Stomach (tissue), 9 donors: Measurements from ENCODE around the gene PKDCC. TPM values are rescaled to one million over a fixed set of nuclear protein-coding genes. Genes with fewer than 3 reads are reported as not detected.

ENCODE experiments used
- DNase-seq, 2 donors: peaks; one replicate each; pipeline versions ENCODE4 v3.0.0 to v3.0.0-alpha.2; 2013 to 2019
- H3K27ac ChIP-seq, 5 donors: fragments of 200-600 bp in 4 of 5; sonication (generic) in 4 of 5; one replicate each; pipeline ENCODE4 v1.5.1; 2013 to 2019; ENCODE audit warnings: mild to moderate bottlenecking in 1 of 5, moderate library complexity in 1 of 5
- H3K27me3 ChIP-seq, 3 donors: fragments of 200-600 bp; sonication (generic); one replicate each; pipeline ENCODE4 v1.5.1; 2017 to 2019; ENCODE audit warnings: mixed run types in 1 of 3
- H3K36me3 ChIP-seq, 4 donors: fragments of 200-600 bp; sonication (generic); 1 replicate in 3 of 4; 2 replicates in 1 of 4; pipeline ENCODE4 v1.5.1; 2016 to 2019
- H3K4me1 ChIP-seq, 4 donors: fragments of 200-600 bp; sonication (generic); one replicate each; pipeline ENCODE4 v1.5.1; 2016 to 2019
- H3K4me3 ChIP-seq, 4 donors: fragments of 200-600 bp; sonication (generic) in 3 of 4; one replicate each; pipeline ENCODE4 v1.5.1; 2016 to 2019; ENCODE audit warnings: mild to moderate bottlenecking in 1 of 4
- H3K9me3 ChIP-seq, 4 donors: fragments of 200-600 bp; sonication (generic); one replicate each; pipeline ENCODE4 v1.5.1; 2016 to 2019
- EP300 ChIP-seq: sonication (generic); formaldehyde crosslinking; IDR thresholded peaks from one replicate; pipeline ENCODE4 v1.6.1; 2017; ENCODE audit warnings: antibody characterized with exemption
- POLR2A ChIP-seq, 4 donors: fragments of 450-650 bp; IDR thresholded peaks; one replicate each; pipeline ENCODE4 v1.6.1; 2016; ENCODE audit warnings: antibody characterized with exemption in 4 of 4, control low read depth in 2 of 4, mild to moderate bottlenecking in 1 of 4, moderate library complexity in 1 of 4
- POLR2AphosphoS5 ChIP-seq, 3 donors: sonication (generic); formaldehyde crosslinking; IDR thresholded peaks; one replicate each; pipeline ENCODE4 v1.6.1; 2016; ENCODE audit warnings: antibody characterized with exemption in 3 of 3
- WGBS, 5 donors: extraction: QIAGEN DNeasy Blood & Tissue Kit in 3 of 5; methylation state at CpG; one replicate each; pipeline versions ENCODE4 v1.1.5 to v1.1.7; 2013 to 2018; 5-methylcytosine and 5-hydroxymethylcytosine counted together
- intact Hi-C: fragments of 100-400 bp; cut with DNase I; formaldehyde crosslinking; loops from one replicate; pipeline ENCODE4 v1.15.1; 2023; ENCODE audit warnings: low total_unique reads
- polyA plus RNA-seq, 3 donors: library from polyadenylated mRNA; stranded (reverse); fragments of 200-250 nt; gene quantifications; one replicate each; pipeline ENCODE4 v1.2.3, GENCODE V29; 2013
- total RNA-seq, 5 donors: library from RNA; depleted of rRNA; stranded (reverse); fragments of >200 nt; gene quantifications; one replicate each; pipeline versions ENCODE4 v1.1.0 to v1.2.3, GENCODE V29; 2014 to 2016
- TF ChIP-seq, protein P1 (sequence below), 7 experiments: fragments of 450-650 bp in 4 of 7; fragments of 200-600 bp in 3 of 7; sonication (generic) in 3 of 7; IDR thresholded peaks; one replicate each; pipeline ENCODE4 v1.5.1; 2016 to 2019; ENCODE audit warnings: antibody characterized with exemption in 7 of 7, control low read depth in 2 of 7, mild to moderate bottlenecking in 1 of 7
- donor health status: healthy with polysubstance abuse.
- donor health status: Bipolar disorder and iron deficiency.
- donor health status: healthy.

Gene PKDCC
- total and polyA plus RNA-seq, 8 donors: 15.4 to 176 (median 50.9) TPM

DNA sequence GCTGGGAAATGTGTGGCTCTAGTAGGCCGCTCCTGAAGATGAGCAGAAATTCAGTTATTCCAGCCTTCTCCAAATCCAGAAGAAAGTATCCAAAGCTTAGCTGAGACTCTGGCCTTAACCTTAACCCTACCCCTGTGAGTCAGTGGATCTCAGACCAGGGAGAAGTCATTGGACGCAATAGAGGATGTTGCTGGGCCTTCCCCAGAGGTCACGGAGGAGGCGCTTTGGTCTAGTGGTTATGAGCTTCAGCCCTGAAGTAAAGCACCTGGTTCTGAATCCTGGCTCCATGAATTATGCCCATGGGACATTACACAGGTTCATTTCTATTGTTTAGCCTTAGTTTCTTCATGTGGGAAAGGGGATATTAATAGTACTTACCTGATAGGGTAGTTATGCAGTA, 24.0 kb downstream of the PKDCC start:
- Histone ChIP-seq H3K9me3 (no peaks in the 10 kb centered on the region), H3K4me3 (no peak overlapping the region), H3K27me3 (no peaks in the 10 kb centered on the region), H3K4me1 (peaks cover 9 to 17% (median 12%) of the 10 kb centered on the region in 4 donors), H3K27ac (no peak overlapping the region), H3K36me3 (no peaks in the 10 kb centered on the region)
- intact Hi-C loops: no loop called here
- no peak for TF ChIP-seq POLR2AphosphoS5 (IDR thresholded peaks at IDR 0.05)
- TF ChIP-seq EP300: no peak
- no peak for TF ChIP-seq POLR2A (IDR thresholded peaks at IDR 0.05)
- TF ChIP-seq, protein P1, sequence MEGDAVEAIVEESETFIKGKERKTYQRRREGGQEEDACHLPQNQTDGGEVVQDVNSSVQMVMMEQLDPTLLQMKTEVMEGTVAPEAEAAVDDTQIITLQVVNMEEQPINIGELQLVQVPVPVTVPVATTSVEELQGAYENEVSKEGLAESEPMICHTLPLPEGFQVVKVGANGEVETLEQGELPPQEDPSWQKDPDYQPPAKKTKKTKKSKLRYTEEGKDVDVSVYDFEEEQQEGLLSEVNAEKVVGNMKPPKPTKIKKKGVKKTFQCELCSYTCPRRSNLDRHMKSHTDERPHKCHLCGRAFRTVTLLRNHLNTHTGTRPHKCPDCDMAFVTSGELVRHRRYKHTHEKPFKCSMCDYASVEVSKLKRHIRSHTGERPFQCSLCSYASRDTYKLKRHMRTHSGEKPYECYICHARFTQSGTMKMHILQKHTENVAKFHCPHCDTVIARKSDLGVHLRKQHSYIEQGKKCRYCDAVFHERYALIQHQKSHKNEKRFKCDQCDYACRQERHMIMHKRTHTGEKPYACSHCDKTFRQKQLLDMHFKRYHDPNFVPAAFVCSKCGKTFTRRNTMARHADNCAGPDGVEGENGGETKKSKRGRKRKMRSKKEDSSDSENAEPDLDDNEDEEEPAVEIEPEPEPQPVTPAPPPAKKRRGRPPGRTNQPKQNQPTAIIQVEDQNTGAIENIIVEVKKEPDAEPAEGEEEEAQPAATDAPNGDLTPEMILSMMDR (IDR thresholded peaks at IDR 0.05): no peak
- WGBS, 5 donors: 80 to 94% (median 89%) methylated on average over 4 of the region's 4 CpGs
- no peak for DNase-seq

DNA sequence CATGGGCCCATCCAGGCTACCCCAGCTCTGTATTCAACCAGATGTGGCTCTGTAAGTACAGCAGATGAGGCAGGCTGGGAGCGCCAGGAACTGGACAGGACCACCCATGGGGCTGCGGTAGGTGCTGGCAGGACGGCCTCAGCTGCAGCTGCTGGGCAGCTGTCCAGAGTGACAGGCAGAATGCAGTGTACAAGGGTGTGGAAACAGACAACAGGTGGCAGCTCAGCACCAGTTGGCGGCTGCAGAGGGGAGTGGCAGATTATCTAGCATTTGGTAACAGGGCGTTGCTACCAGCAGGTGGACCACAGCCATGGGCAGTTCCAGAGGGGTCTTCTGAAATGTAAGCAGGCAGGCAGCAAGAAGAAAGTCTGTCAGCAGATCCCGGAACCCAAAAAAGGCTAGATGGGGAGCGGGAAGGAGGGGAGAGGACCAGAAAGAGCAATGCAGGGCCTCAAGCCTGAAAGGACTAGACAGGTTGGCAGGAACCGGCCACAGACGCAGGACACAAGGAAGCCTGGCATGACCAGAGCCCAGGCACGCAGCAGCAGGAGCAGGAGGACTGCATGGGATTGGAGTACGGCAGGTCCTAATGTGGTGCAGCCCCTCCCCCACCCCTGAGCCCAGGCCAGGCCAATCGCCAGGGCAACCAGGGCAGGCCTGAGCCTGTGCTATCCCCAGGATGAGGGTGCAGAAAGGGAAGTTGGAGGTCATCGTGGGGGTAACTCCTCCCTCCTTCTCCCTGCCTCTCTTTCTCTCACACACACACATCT, 24.7 kb downstream of the PKDCC start:
- no peaks in the 10 kb centered on the region for H3K36me3 ChIP-seq
- 33 to 54% (median 44%) methylated on average over 13 of the region's 13 CpGs for WGBS, 5 donors
- H3K27me3 ChIP-seq: no peaks in the 10 kb centered on the region
- peaks cover 9 to 17% (median 12%) of the 10 kb centered on the region in 4 donors for H3K4me1 ChIP-seq
- H3K4me3 ChIP-seq: no peak overlapping the region
- H3K9me3 ChIP-seq: no peaks in the 10 kb centered on the region
- H3K27ac ChIP-seq: peak overlapping the region in 2 of 5 donors; percentile 11 to 15
- intact Hi-C loops: no loop called here
- DNase-seq: peak; percentile 44 to 74
- TF ChIP-seq EP300: no peak
- TF ChIP-seq, protein P1 (IDR thresholded peaks at IDR 0.05): no peak
- peak in 1 of 3 donors; percentile 52 for TF ChIP-seq POLR2AphosphoS5 (IDR thresholded peaks at IDR 0.05)

DNA sequence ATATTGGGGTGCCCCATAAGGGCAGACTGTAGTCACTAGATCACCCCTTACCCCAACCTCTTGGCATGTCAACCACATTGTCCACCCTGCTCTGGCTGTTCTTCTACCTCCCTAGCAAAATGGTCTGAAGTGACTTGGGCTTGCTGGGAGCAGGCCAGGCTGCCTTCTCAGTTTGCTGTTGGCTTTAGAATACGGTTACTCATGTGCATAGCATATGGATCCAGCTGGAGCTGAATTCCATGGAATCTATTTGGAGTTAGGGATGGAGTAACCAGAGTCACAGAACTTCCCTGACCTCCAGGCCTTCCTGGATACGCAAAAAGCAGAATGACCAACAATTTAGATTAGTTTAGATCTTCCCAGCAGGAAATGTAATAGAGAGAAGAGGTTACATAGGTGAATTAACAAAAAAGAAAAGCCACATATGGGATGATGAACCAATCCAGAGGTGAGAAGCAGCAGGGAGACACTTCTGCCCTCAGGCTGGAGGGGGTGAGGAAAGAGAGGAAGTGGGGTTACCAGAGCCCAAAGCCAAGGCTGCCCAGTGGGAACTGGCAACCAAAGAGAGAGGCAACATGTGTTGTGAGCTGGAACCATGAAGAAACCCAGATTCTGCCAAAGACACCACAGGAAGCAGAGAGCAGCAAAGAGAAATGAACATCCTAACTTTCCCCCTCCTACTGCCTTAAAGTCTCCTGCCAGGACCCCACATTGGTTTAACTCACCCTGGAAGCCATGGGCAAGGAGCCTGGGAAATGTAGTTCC, 26.1 kb downstream of the PKDCC start:
- peak in 1 of 2 donors; percentile 81 for DNase-seq
- H3K4me3 ChIP-seq: no peak overlapping the region
- H3K27ac ChIP-seq: peak overlapping the region in 1 of 5 donors; percentile 12
- peak in 1 of 3 donors; percentile 32 for TF ChIP-seq POLR2AphosphoS5 (IDR thresholded peaks at IDR 0.05)
- TF ChIP-seq POLR2A (IDR thresholded peaks at IDR 0.05): no peak
- no peaks in the 10 kb centered on the region for H3K36me3 ChIP-seq
- no peaks in the 10 kb centered on the region for H3K9me3 ChIP-seq
- WGBS, 5 donors: 72 to 83% (median 77%) methylated on average over 1 to 2 of the region's 2 CpGs
- intact Hi-C loops: no loop called here
- no peaks in the 10 kb centered on the region for H3K27me3 ChIP-seq
- H3K4me1 ChIP-seq: peaks cover 9 to 17% (median 12%) of the 10 kb centered on the region in 4 donors

DNA sequence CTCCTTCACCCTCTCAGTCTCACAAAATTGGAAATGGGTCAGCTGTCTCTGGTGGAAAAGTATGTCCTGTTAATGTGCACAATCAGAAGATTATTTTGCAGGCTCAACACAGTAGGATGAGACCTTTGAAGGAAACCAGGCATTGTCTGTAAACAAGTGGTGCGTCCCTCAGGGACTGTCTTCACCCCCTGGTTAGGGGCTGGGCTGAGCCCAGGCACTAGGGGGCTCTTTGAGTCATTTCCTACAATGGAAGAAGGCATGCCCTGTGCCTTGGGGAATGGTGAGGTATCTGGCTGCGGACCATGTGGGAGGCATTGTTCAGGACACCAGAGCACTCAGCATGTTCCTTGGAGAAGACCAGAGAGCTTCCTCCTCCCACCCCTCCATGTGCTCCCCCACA, 26.8 kb downstream of the PKDCC start:
- no peak for DNase-seq
- Histone ChIP-seq H3K27me3 (no peaks in the 10 kb centered on the region), H3K27ac (no peak overlapping the region), H3K36me3 (no peaks in the 10 kb centered on the region), H3K9me3 (no peaks in the 10 kb centered on the region), H3K4me3 (no peak overlapping the region), H3K4me1 (peaks cover 9 to 17% (median 12%) of the 10 kb centered on the region in 4 donors)
- no peak for TF ChIP-seq POLR2A (IDR thresholded peaks at IDR 0.05)
- no peak for TF ChIP-seq EP300
- TF ChIP-seq, protein P1 (IDR thresholded peaks at IDR 0.05): no peak
- TF ChIP-seq POLR2AphosphoS5 (IDR thresholded peaks at IDR 0.05): no peak
- WGBS, 5 donors: 71 to 89% (median 85%) methylated on average over 2 of the region's 2 CpGs
- intact Hi-C loops: no loop called here
